ENCODE results near the gene CABP7. TPM values are rescaled to one million over a fixed set of nuclear protein-coding genes. Genes with fewer than 3 reads are reported as not detected.

CABP7 gene
- total and polyA plus RNA-seq, 2 of the 13 experiments (the other 11 are each of a cell fraction or from before 2014, with no cell fraction given): 0.08 TPM; not detected in 1

GRCh38 chr22:29723766-29724165, 4.0 kb downstream of the CABP7 start:
- Histone ChIP-seq H3K4me3 (replicated peaks in 1 of 3; ENCODE audit: insufficient read depth in 1 of 3, low read depth in 2 of 3, low read length in 3 of 3) (no peak overlapping the region), H3K79me2 (ENCODE audit: insufficient read depth, low read length) (no peaks in the 10 kb centered on the region), H3K9ac (ENCODE audit: insufficient read depth, low read depth, low read length) (no peak overlapping the region), H3K4me1 (ENCODE audit: insufficient read depth, low read length) (peaks cover 12% of the 10 kb centered on the region; the same call in 1 of the 2 replicates), H3K27ac (ENCODE audit: extremely low read length, insufficient read depth, low read length) (no peak overlapping the region), H4K20me1 (ENCODE audit: insufficient read depth, low read length) (peaks cover 11% of the 10 kb centered on the region; the same call in 1 of the 2 replicates), H2AFZ (ENCODE audit: low read length) (no peak overlapping the region), H3K27me3 (ENCODE audit: control insufficient read depth in 1 of 2, insufficient read depth in 2 of 2, low read length in 2 of 2) (peaks cover 26 to 65% of the 10 kb centered on the region in 2 experiments; a peak in 4 of 5 replicates), H3K4me2 (ENCODE audit: low read depth, low read length) (no peak overlapping the region), H3K36me3 (replicated peaks in 1 of 2; ENCODE audit: control insufficient read depth in 1 of 2, insufficient read depth in 2 of 2, low read length in 2 of 2) (no peaks in the 10 kb centered on the region), H3K9me3 (ENCODE audit: low read length) (no peaks in the 10 kb centered on the region)
- POLR2A ChIA-PET: no interaction called here
- CTCF ChIA-PET (ENCODE audit: low intra/inter-chr PET ratio, low total read pairs): no interaction called here
- intact Hi-C loops (cut with micrococcal nuclease; ENCODE audit: unreplicated experiment) (no loop called here), in situ Hi-C loops (cut with HindIII; ENCODE audit: extremely low pct_ligation_motif_present, low pct_unique_long_range_greater_than_20kb) (no loop called here)
- DNase-seq (ENCODE audit: low spot score): no peak
- TF ChIP-seq NFKB2 (CRISPR knock-in tag; IDR thresholded peaks at IDR 0.05; ENCODE audit: borderline replicate concordance) (no peak), BCL3 (CRISPR knock-in tag; IDR thresholded peaks at IDR 0.05) (no peak), ATF2 (CRISPR knock-in tag; IDR thresholded peaks at IDR 0.05) (no peak), HNF4A (CRISPR knock-in tag; IDR thresholded peaks at IDR 0.05) (0 out of 2 replicates have a peak, but pooled peaks have one; percentile 14), MTERF4 (CRISPR knock-in tag; IDR thresholded peaks at IDR 0.05) (no peak), MYNN (CRISPR knock-in tag; IDR thresholded peaks at IDR 0.05; ENCODE audit: low read depth) (no peak), CTCF (CRISPR knock-in tag; IDR thresholded peaks at IDR 0.05) (peak; percentile 19; the same call in 1 of the 2 replicates)
- no peak for FAIRE-seq
- 52% methylated on average over 3 of the region's 10 CpGs for WGBS (ENCODE audit: low lambda C conversion rate)
- peak; percentile 20 for ATAC-seq
- BruUV-seq (replicated peaks): no TSS peak
